Measurements from ENCODE around the gene VRK2.

DNA sequence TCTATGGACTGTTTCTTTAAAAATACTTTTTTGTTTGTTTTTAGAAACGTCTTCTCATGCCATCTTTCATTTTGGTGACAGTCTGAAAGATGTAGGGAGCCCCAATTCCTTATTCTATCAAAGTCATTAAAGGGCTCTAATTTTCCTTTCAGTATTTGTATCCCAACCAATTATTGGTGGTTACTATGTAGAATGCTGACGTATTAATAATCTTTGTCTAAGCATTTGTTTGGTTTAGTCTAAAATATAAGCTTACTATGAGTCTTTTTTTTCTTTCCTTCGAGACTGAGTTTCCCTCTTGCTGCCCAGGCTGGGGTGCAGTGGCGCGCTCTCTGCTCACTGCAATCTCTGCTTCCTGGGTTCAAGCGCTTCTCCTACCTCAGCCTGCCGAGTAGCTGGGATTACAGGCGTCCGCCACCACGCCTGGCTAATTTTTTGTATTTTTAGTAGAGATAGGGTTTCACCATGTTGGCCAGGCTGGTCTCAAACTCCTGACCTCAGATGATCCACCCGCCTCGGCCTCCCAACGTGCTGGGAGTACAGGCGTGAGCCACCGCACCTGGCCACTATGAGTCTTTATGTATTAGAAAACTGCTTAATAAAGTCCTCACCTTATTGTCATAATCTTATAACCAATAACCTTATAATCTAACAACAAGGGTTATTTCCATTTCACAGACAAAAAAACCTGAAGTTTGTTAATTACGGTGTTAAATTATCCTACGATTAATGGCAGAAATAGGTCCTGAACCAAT, 849 bp upstream of the VRK2 start:
- TF ChIP-seq, protein P1, sequence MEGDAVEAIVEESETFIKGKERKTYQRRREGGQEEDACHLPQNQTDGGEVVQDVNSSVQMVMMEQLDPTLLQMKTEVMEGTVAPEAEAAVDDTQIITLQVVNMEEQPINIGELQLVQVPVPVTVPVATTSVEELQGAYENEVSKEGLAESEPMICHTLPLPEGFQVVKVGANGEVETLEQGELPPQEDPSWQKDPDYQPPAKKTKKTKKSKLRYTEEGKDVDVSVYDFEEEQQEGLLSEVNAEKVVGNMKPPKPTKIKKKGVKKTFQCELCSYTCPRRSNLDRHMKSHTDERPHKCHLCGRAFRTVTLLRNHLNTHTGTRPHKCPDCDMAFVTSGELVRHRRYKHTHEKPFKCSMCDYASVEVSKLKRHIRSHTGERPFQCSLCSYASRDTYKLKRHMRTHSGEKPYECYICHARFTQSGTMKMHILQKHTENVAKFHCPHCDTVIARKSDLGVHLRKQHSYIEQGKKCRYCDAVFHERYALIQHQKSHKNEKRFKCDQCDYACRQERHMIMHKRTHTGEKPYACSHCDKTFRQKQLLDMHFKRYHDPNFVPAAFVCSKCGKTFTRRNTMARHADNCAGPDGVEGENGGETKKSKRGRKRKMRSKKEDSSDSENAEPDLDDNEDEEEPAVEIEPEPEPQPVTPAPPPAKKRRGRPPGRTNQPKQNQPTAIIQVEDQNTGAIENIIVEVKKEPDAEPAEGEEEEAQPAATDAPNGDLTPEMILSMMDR (IDR thresholded peaks at IDR 0.05), result no peak
- TF ChIP-seq POLR2A (IDR thresholded peaks at IDR 0.05), result no peak
- no peak for TF ChIP-seq POLR2AphosphoS5 (IDR thresholded peaks at IDR 0.05; ENCODE audit: insufficient read depth in 1 of 2, low read depth in 1 of 2)
